AG04449 (cell line): ENCODE data around the gene VPS26B.

Experiments used
- CTCF ChIA-PET: fragments of 350-600 bp; formaldehyde crosslinking; extraction: SDS; loops from one replicate; lab custom pipeline; 2021; ENCODE audit warnings: antibody characterized with exemption; lab: Yijun Ruan, JAX
- POLR2A ChIA-PET: fragments of 400-600, 350-600 bp; formaldehyde crosslinking; extraction: SDS; loops from one replicate; lab custom pipeline; 2020; ENCODE audit warnings: antibody characterized with exemption, inconsistent platforms; lab: Yijun Ruan, JAX
- DNase-seq: peaks from one replicate; pipeline ENCODE4 v3.0.0-alpha.2; 2010; ENCODE audit warnings: low read depth, low spot score
- H3K4me3 ChIP-seq: 2 replicates; pipeline ENCODE4 v1.5.1; 2011; ENCODE audit warnings: low read depth, mild to moderate bottlenecking, control low read depth, low read length
- TF ChIP-seq, protein P1 (sequence below): IDR thresholded peaks from one replicate; pipeline ENCODE4 v1.5.1; 2011; ENCODE audit warnings: mild to moderate bottlenecking, moderate library complexity, low read length, control low read depth, inconsistent platforms; ENCODE audit not compliant: insufficient read depth; ENCODE audit errors: missing control alignments

VPS26B gene

GRCh38 chr11:134244593-134244992, 20.1 kb downstream of the VPS26B start:
- POLR2A ChIA-PET: interaction anchor here (1.6 kb wide), 1 partner anchor 20 kb away, joined by 4 read pairs; the partner anchor contains the start of gene VPS26B
- TF ChIP-seq, protein P1, sequence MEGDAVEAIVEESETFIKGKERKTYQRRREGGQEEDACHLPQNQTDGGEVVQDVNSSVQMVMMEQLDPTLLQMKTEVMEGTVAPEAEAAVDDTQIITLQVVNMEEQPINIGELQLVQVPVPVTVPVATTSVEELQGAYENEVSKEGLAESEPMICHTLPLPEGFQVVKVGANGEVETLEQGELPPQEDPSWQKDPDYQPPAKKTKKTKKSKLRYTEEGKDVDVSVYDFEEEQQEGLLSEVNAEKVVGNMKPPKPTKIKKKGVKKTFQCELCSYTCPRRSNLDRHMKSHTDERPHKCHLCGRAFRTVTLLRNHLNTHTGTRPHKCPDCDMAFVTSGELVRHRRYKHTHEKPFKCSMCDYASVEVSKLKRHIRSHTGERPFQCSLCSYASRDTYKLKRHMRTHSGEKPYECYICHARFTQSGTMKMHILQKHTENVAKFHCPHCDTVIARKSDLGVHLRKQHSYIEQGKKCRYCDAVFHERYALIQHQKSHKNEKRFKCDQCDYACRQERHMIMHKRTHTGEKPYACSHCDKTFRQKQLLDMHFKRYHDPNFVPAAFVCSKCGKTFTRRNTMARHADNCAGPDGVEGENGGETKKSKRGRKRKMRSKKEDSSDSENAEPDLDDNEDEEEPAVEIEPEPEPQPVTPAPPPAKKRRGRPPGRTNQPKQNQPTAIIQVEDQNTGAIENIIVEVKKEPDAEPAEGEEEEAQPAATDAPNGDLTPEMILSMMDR: peak; percentile 55
- CTCF ChIA-PET: interaction anchor here (0.6 to 1.6 kb wide), 10 partner anchors 10 to 1750 kb away, joined by 3 to 7 read pairs (median 4); partner anchors contain the start of gene VPS26B
- DNase-seq: no peak
- H3K4me3 ChIP-seq: no peak overlapping the region

- TF ChIP-seq, protein P1: no peak
- ChIA-PET POLR2A (no interaction called here), CTCF (interaction anchor here (0.8 to 1.0 kb wide), 3 partner anchors 17 to 317 kb away, joined by 3 to 4 read pairs (median 4); no protein-coding TSS in a partner anchor)
- DNase-seq: no peak
- no peak overlapping the region for H3K4me3 ChIP-seq
These were observed 21.0 kb downstream of the VPS26B start for GRCh38 chr11:134245434-134245833.

DNA sequence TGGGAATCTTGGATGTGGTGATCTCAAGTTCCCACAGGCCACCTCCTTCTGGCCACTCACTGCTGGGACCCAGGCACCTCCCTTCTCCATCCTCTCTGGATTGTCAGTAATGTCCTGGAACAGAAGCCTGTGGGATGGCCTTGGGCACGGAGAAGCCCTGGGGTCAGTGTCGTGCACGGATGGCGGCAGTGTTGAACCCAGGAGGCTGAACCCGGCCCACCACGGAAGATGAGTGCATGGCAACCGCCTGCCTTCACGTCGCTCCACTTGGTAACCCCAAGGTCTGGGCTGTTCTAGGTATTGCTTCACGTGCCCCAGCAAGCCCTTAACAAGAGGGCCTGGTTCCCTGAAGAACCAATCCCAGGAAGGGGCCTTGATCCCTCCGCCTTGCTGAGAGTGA, 21.6 kb downstream of the VPS26B start:
- ChIA-PET POLR2A (no interaction called here), CTCF (interaction anchor here (1.0 kb wide), 1 partner anchor 318 kb away, joined by 4 read pairs; no protein-coding TSS in a partner anchor)
- DNase-seq: no peak
- TF ChIP-seq, protein P1: no peak
- H3K4me3 ChIP-seq: no peak overlapping the region

GRCh38 chr11:134246678-134247077, 22.2 kb downstream of the VPS26B start:
- POLR2A ChIA-PET: no interaction called here
- H3K4me3 ChIP-seq: no peak overlapping the region
- CTCF ChIA-PET: interaction anchor here (1.0 kb wide), 1 partner anchor 196 kb away, joined by 4 read pairs; no protein-coding TSS in a partner anchor
- DNase-seq: no peak
- TF ChIP-seq, protein P1: no peak

DNA sequence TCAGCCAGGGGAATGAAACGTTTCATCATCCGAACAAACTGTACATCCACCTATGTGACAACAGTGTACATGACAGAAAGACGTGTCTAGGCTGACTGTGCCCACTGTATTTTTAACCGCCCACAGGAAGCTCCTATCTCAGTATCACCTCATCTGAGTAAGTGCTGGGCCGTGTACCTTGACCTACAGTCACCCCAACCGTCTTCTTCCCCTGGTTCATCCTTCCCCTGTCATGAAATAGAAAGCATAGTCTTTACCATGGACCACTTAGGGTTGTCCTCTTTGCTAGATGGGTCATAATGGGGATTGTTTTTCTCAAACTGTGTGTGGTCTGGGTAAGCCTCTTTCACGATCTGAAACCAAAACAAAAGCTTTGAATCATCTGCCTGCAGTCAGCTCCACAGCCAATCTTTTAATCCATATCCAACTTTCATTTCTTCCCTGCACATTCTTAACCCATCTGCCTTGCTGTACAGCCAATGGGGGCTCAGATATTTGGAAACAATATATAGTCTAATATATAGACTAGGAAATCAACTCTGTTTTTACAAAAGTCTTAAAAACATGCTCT, 24.5 kb downstream of the VPS26B start:
- H3K4me3 ChIP-seq: no peak overlapping the region
- no peak for DNase-seq
- POLR2A ChIA-PET: no interaction called here
- TF ChIP-seq, protein P1: no peak
- CTCF ChIA-PET: interaction anchor here (0.9 to 4.8 kb wide), 5 partner anchors 8 to 199 kb away, joined by 3 to 36 read pairs (median 4); partner anchors contain the start of gene VPS26B

- CTCF ChIA-PET: interaction anchor here (1.9 to 4.8 kb wide), 3 partner anchors 10 to 11 kb away, joined by 4 to 36 read pairs (median 5); no protein-coding TSS in a partner anchor
- TF ChIP-seq, protein P1: no peak
- POLR2A ChIA-PET: no interaction called here
- no peak overlapping the region for H3K4me3 ChIP-seq
- DNase-seq: no peak
These were observed 25.8 kb downstream of the VPS26B start for GRCh38 chr11:134250246-134250645.
